ENCODE data around the gene ARL11. TPM values are rescaled to one million over a fixed set of nuclear protein-coding genes. Genes with fewer than 3 reads are reported as not detected.

Gene ARL11
- 1 to 10 TPM; 1.4 to 8.4 (median 4.9) TPM for total RNA-seq

- DNase-seq = peak; percentile 87 to 89
- 46 to 59% methylated on average over 13 to 17 of the region's 17 CpGs for WGBS, 2 donors
These were observed at the start of gene ARL11 for GRCh38 chr13:49627831-49628652. TSS of gene ARL11 (plus strand) at chr13:49628507. CDS start at chr13:49630448, 1,941 bp downstream.

DNA sequence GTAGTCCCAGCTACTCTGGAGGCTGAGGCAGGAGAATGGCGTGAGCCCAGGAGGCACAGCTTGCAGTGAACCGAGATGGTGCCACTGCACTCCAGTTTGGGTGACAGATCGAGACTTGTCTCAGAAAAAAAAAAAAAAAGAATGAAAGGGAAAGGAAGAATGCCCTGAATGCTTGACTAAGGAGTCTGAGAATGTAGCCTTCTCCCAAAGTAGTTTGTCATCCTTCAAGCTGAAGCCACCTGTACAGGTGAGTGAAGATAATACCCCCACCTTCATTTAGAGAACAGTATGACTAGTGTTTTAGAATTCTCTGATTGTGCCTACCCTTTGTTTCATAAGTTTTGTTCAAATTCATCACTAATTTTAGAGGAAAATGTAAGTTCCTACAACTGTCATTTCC lies 48.8 kb upstream of the ARL11 start:
- no peak for DNase-seq
- WGBS, 2 donors = 78 to 96% methylated on average over 3 of the region's 3 CpGs

More at GRCh38 chr13:49627831-49628652, at the start of gene ARL11:
- Histone ChIP-seq H3K4me3 (peak within 1 kb of the TSS in 3 of 4 donors; percentile 20 to 45 (median 35)), H3K4me1 (peaks cover 6 to 35% (median 28%) of the 10 kb centered on the region in 4 donors), H3K27ac (peak within 1 kb of the TSS in 3 of 4 donors; percentile 56 to 85 (median 76)), H3K36me3 (no peaks in the 10 kb centered on the region), H3K9me3 (no peaks in the 10 kb centered on the region), H3K27me3 (no peaks in the 10 kb centered on the region)
- TF ChIP-seq POLR2AphosphoS5 (IDR thresholded peaks at IDR 0.05) (peak in 1 of 2 donors; percentile 71), EP300 (IDR thresholded peaks at IDR 0.05) (no peak), POLR2A (IDR thresholded peaks at IDR 0.05) (peak in 2 of 4 donors; percentile 37 to 75)
- ATAC-seq (ENCODE audit: low FRiP score in 2 of 2) = peak; percentile 72 to 83

DNA sequence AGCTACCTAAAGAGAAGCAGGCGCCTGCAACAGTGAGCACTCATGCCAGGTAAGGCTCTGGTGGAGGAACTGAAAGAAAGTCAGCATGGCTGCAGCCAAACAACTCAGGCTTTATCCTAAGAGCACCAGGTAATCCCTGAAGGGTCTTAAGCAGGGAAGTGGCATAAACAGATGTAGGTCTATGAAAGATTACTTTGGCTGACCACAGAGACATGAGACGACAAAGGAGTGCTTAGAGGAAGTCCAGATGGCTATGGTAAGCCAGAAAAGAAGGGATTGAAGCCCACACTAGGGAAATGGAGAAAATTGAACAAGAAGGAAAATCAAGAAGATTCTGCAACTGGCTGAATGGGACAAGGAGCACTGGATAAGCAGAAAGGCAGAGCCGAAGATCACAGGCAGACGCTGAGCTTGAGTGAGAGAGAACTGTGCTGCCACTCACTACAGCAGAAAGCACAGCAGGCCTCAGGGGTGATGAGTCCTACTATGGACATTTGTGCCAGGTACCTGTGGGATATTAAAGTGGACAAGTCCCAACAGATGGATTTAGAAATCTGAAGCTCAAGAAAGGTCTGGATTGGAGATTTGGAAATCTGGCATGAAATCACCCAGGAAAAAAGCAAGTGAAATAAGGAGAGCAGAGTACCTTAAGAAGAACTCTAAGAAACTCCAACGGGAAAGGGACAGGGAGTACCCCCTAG lies 47.2 kb upstream of the ARL11 start:
- TF ChIP-seq POLR2AphosphoS5 (IDR thresholded peaks at IDR 0.05) (no peak), EP300 (IDR thresholded peaks at IDR 0.05) (no peak), CTCF (IDR thresholded peaks at IDR 0.05) (no peak), POLR2A (IDR thresholded peaks at IDR 0.05) (no peak)
- H3K9me3 ChIP-seq = no peaks in the 10 kb centered on the region
- no peaks in the 10 kb centered on the region for H3K27me3 ChIP-seq
- ATAC-seq (ENCODE audit: low FRiP score in 2 of 2) (no peak), DNase-seq (no peak)
- H3K27ac ChIP-seq = no peak overlapping the region
- H3K4me1 ChIP-seq = peaks cover 4 to 11% (median 7%) of the 10 kb centered on the region in 4 donors
- 75 to 87% methylated on average over 5 of the region's 5 CpGs for WGBS, 2 donors
- peaks cover 0 to 18% (median 9%) of the 10 kb centered on the region in 4 donors for H3K36me3 ChIP-seq
- H3K4me3 ChIP-seq = no peak overlapping the region

More for the DNA sequence above, 48.8 kb upstream of the ARL11 start:
- no peak for ATAC-seq (ENCODE audit: low FRiP score in 2 of 2)
- Histone ChIP-seq H3K36me3 (peaks cover 0 to 18% (median 9%) of the 10 kb centered on the region in 4 donors), H3K4me3 (no peak overlapping the region), H3K27ac (no peak overlapping the region), H3K27me3 (no peaks in the 10 kb centered on the region), H3K4me1 (peaks cover 2 to 6% (median 4%) of the 10 kb centered on the region in 4 donors), H3K9me3 (no peaks in the 10 kb centered on the region)
- TF ChIP-seq POLR2A (IDR thresholded peaks at IDR 0.05) (no peak), CTCF (IDR thresholded peaks at IDR 0.05) (no peak), EP300 (IDR thresholded peaks at IDR 0.05) (no peak), POLR2AphosphoS5 (IDR thresholded peaks at IDR 0.05) (no peak)

GRCh38 chr13:49584771-49585182 lies 43.5 kb upstream of the ARL11 start:
- 0% methylated on average over 16 of the region's 16 CpGs for WGBS, 2 donors
- Histone ChIP-seq H3K4me1 (peaks cover 4 to 13% (median 7%) of the 10 kb centered on the region in 4 donors), H3K4me3 (peak overlapping the region; percentile 75 to 95 (median 86)), H3K27ac (peak overlapping the region; percentile 76 to 89 (median 82)), H3K9me3 (no peaks in the 10 kb centered on the region), H3K36me3 (peaks cover 0 to 8% (median 5%) of the 10 kb centered on the region in 4 donors), H3K27me3 (no peaks in the 10 kb centered on the region)
- DNase-seq (no peak), ATAC-seq (ENCODE audit: low FRiP score in 2 of 2) (no peak)
- TF ChIP-seq CTCF (IDR thresholded peaks at IDR 0.05) (no peak), POLR2A (IDR thresholded peaks at IDR 0.05) (no peak), POLR2AphosphoS5 (IDR thresholded peaks at IDR 0.05) (no peak), EP300 (IDR thresholded peaks at IDR 0.05) (no peak)
